K562 (cell line): Measurements from ENCODE around the gene KIFAP3. TPM values are rescaled to one million over a fixed set of nuclear protein-coding genes. Genes with fewer than 3 reads are reported as not detected.

Source experiments
- ATAC-seq: fragments of 200-7000 bp; cut with Tn5 transposase; 3 replicates; pipeline ENCODE4 v1.9.1; 2020; ENCODE audit warnings: moderate library complexity
- BruUV-seq: library from RNA; stranded (reverse); fragments of 400-500 nt; replicated peaks from 2 replicates; lab custom pipeline; 2021; lab: Mats Ljungman, UMichigan
- CTCF ChIA-PET: fragments of 300-600 bp; formaldehyde crosslinking; extraction: SDS; loops from one replicate; lab custom pipeline; 2021; ENCODE audit warnings: low intra/inter-chr PET ratio; lab: Yijun Ruan, JAX
- POLR2A ChIA-PET: fragments of 300-600, 350-650 bp; sonication (Branson Sonifier 250); formaldehyde crosslinking; extraction: SDS; loops from one replicate; lab custom pipeline; 2021; ENCODE audit warnings: antibody characterized with exemption, inconsistent platforms; lab: Yijun Ruan, JAX
- DNase-seq, 4 experiments: peaks; one replicate each; pipeline versions ENCODE4 v3.0.0 to v3.0.0-alpha.2; 2011 to 2018; ENCODE audit warnings: low spot score in 3 of 4, mixed read lengths in 3 of 4; ENCODE audit errors: extremely low read depth in 1 of 4
- FAIRE-seq: peaks from 2 replicates; lab custom pipeline; 2011; peaks lifted over from hg19 to GRCh38; lab: Jason Lieb, UNC
- H2AFZ ChIP-seq: 2 replicates; pipeline ENCODE4 v1.6.0; 2011; ENCODE audit warnings: low read depth, low read length, control low read depth, inconsistent platforms
- H3K27ac ChIP-seq: fragments of 200-600 bp; 3 replicates; pipeline ENCODE4 v1.8.0; 2011; ENCODE audit warnings: low read depth, mild to moderate bottlenecking, control low read depth, inconsistent platforms, low read length, moderate library complexity, mixed read lengths; ENCODE audit errors: extremely low read depth
- H3K27me3 ChIP-seq, 2 experiments: fragments of 300-600 bp in 1 of 2; 2 replicates in 1 of 2; 3 replicates in 1 of 2; pipeline versions ENCODE4 v1.6.0 to v1.8.0; 2011; ENCODE audit warnings: inconsistent platforms in 2 of 2, low read length in 2 of 2, mild to moderate bottlenecking in 1 of 2, mixed read lengths in 1 of 2, moderate library complexity in 1 of 2; ENCODE audit not compliant: control insufficient read depth in 2 of 2, insufficient read depth in 2 of 2
- H3K36me3 ChIP-seq: fragments of 300-600 bp; 3 replicates; pipeline ENCODE4 v1.8.0; 2011; ENCODE audit warnings: mild to moderate bottlenecking, low read length, inconsistent platforms; ENCODE audit not compliant: control insufficient read depth, insufficient read depth
- H3K4me1 ChIP-seq, 2 experiments: fragments of 200-600 bp in 1 of 2; replicated peaks in 1 of 2; 2 replicates in 1 of 2; 3 replicates in 1 of 2; pipeline versions ENCODE4 v1.5.1 to v1.8.0; 2011; ENCODE audit warnings: inconsistent platforms in 2 of 2, low read length in 2 of 2, mild to moderate bottlenecking in 1 of 2, mixed read lengths in 1 of 2, moderate library complexity in 1 of 2; ENCODE audit not compliant: control insufficient read depth in 2 of 2, insufficient read depth in 2 of 2
- H3K4me2 ChIP-seq: 2 replicates; pipeline ENCODE4 v1.6.1; 2011; ENCODE audit warnings: low read length, control low read depth, inconsistent platforms, mixed read lengths; ENCODE audit not compliant: insufficient read depth
- H3K4me3 ChIP-seq: fragments of 200-600 bp; sonication (generic), shearing (Covaris generic); 2 replicates; pipeline ENCODE4 v1.5.1; 2016; ENCODE audit warnings: control low read depth, inconsistent platforms
- H3K79me2 ChIP-seq: fragments of 200-600 bp; 3 replicates; pipeline ENCODE4 v1.8.0; 2011; ENCODE audit warnings: low read length, inconsistent platforms; ENCODE audit not compliant: control insufficient read depth, insufficient read depth
- H3K9ac ChIP-seq, 2 experiments: 2 replicates each; pipeline versions ENCODE4 v1.6.0 to v1.6.1; 2011; ENCODE audit warnings: low read depth in 2 of 2, low read length in 2 of 2, control low read depth in 1 of 2, inconsistent platforms in 1 of 2, mild to moderate bottlenecking in 1 of 2, mixed read lengths in 1 of 2; ENCODE audit not compliant: insufficient read depth in 1 of 2
- H3K9me1 ChIP-seq: one replicate; pipeline ENCODE4 v1.6.0; 2011; ENCODE audit warnings: inconsistent platforms, mild to moderate bottlenecking, low read length, moderate library complexity; ENCODE audit not compliant: control insufficient read depth, insufficient read depth
- H3K9me3 ChIP-seq: replicated peaks from 2 replicates; pipeline ENCODE4 v1.5.1; 2011; ENCODE audit warnings: low read depth, low read length, inconsistent platforms; ENCODE audit not compliant: control insufficient read depth, insufficient read depth
- H4K20me1 ChIP-seq: replicated peaks from 2 replicates; pipeline ENCODE4 v1.6.1; 2011; ENCODE audit warnings: low read length, inconsistent platforms, mixed read lengths; ENCODE audit not compliant: control insufficient read depth, insufficient read depth
- ATF7 ChIP-seq: fragments of 450-650 bp; IDR thresholded peaks from 2 replicates; pipeline ENCODE4 v1.7.1; 2014; ENCODE audit warnings: mild to moderate bottlenecking, moderate library complexity
- ESRRA ChIP-seq: fragments of 450-650 bp; IDR thresholded peaks from 2 replicates; pipeline ENCODE4 v1.6.1; 2014; ENCODE audit warnings: low read depth, mild to moderate bottlenecking, moderate library complexity, borderline replicate concordance
- ILK ChIP-seq: fragments of 450-650 bp; IDR thresholded peaks from 2 replicates; pipeline ENCODE4 v1.6.1; 2016; ENCODE audit warnings: missing genetic modification characterization, low read depth, mild to moderate bottlenecking, missing compliant biosample characterization, moderate library complexity, borderline replicate concordance
- POLR2A ChIP-seq: fragments of 450-650 bp; conservative IDR thresholded peaks from 2 replicates; pipeline ENCODE4 v1.6.1; 2016
- RB1 ChIP-seq: fragments of 450-650 bp; IDR thresholded peaks from 2 replicates; pipeline ENCODE4 v1.6.1; 2017; ENCODE audit warnings: low read depth, mild to moderate bottlenecking
- SIN3B ChIP-seq: fragments of 450-650 bp; IDR thresholded peaks from 2 replicates; pipeline ENCODE4 v1.6.1; 2017; ENCODE audit warnings: low read depth, mild to moderate bottlenecking, moderate library complexity
- SRF ChIP-seq, 2 experiments: fragments of 250-450, 450-650 bp in 1 of 2; sonication (Bioruptor Pico) in 1 of 2; sonication (generic) in 1 of 2; formaldehyde crosslinking; IDR thresholded peaks; 2 replicates each; pipeline versions ENCODE4 v1.5.0 to v1.5.1; 2020 to 2022; ENCODE audit warnings: mild to moderate bottlenecking in 1 of 2, missing genetic modification reagents in 1 of 2
- SUPT5H ChIP-seq: fragments of 450-650 bp; IDR thresholded peaks from 2 replicates; pipeline ENCODE4 v1.6.1; 2016
- ZNF133 ChIP-seq: fragments of 250-450 bp; sonication (Bioruptor Pico); IDR thresholded peaks from 2 replicates; pipeline ENCODE4 v1.4.0; 2020; ENCODE audit warnings: mild to moderate bottlenecking
- WGBS: fragments of 100-300 bp; shearing (Covaris generic); methylation state at CpG from one replicate; pipeline ENCODE4 v1.1.6; 2016; ENCODE audit warnings: low coverage, mixed read lengths; ENCODE audit not compliant: insufficient coverage; ENCODE audit errors: missing lambda C conversion rate; 5-methylcytosine and 5-hydroxymethylcytosine counted together
- in situ Hi-C: fragments of 300-500 bp; cut with MboI; formaldehyde crosslinking; loops from 4 replicates; pipeline ENCODE4 v1.15.0; 2018; ENCODE audit warnings: inconsistent platforms, mixed read lengths
- intact Hi-C: fragments of 100-400 bp; cut with micrococcal nuclease; formaldehyde crosslinking; loops from 2 replicates; pipeline ENCODE4 v1.14.2; 2022
- polyA plus RNA-seq, 8 experiments: library from polyadenylated mRNA; depleted of rRNA in 4 of 8; stranded (reverse) in 5 of 8; unstranded in 3 of 8; fragments of >200 nt; fragmentation: Nextera tagmentation in 2 of 8; fragmentation: Illumina TruSeq in 1 of 8; extraction: Ambion mirVana in 2 of 8; extraction: Trizol in 1 of 8; gene quantifications; 2 replicates each; pipeline versions ENCODE4 v1.2.1 to v1.2.3, GENCODE V29; 2011 to 2014; ENCODE audit warnings: inconsistent platforms in 1 of 8, missing spikeins in 1 of 8
- total RNA-seq, 7 experiments: library from RNA; depleted of rRNA in 6 of 7; stranded (reverse); fragments of >200 nt in 6 of 7; fragmentation: Illumina TruSeq in 2 of 7; extraction: Trizol in 2 of 7; gene quantifications; 2 replicates each; pipeline versions ENCODE4 v1.2.1 to v1.2.3, GENCODE V29; 2011 to 2021; ENCODE audit warnings: low replicate concordance in 1 of 7
- TF ChIP-seq, protein P1 (sequence below): sonication (generic); formaldehyde crosslinking; IDR thresholded peaks from 2 replicates; pipeline ENCODE4 v1.8.0; 2022; ENCODE audit warnings: mild to moderate bottlenecking, missing genetic modification reagents, borderline replicate concordance
- TF ChIP-seq, protein P2 (sequence below): sonication (generic); formaldehyde crosslinking; IDR thresholded peaks from 2 replicates; pipeline ENCODE4 v1.8.1; 2022; ENCODE audit warnings: missing genetic modification reagents
- TF ChIP-seq, protein P3 (sequence below): sonication (generic); formaldehyde crosslinking; IDR thresholded peaks from 2 replicates; pipeline ENCODE4 v1.8.0; 2023; ENCODE audit warnings: mild to moderate bottlenecking, missing genetic modification reagents

The KIFAP3 gene
- total and polyA plus RNA-seq, 9 of the 15 experiments (the other 6 are each of a cell fraction or from before 2014, with no cell fraction given): 8.8 to 17.5 (median 11.8) TPM

DNA sequence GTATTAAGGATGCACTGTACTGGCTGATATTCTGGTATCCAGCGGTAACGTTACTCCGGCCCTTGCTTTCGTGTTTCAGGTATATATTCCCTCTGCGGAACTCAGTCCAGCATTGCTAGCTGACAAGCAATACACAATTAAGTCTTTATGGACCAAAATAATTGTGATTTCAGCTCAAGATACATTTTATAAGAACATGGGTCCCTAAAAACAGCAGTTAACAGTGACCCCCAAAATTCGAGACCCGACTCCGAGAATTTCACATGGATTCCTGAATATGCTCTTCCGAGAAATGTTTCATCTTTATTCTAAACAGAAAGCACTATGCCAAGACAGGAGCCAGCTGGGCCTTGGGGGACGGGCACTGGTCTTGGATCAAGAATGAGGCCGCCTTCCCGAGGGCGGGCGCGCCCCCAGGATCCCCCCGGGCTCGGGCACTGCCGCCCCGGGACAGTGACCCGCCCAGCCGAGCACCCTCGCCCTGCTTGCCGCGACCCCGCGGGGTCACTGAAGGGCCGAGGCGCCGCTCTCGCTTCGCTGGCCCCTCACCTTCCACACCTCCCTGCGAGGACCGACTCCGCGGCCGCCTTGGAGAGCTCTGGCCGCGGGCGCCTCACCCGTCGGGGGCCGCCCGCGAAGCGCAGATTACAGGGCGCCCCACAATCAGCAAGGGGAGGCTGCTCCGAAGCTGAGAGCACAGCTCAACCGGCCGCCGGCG, 181.4 kb downstream of the KIFAP3 start:
- DNase-seq: peak in 1 of 4 experiments; percentile 40
- H3K9me1 ChIP-seq: no peaks in the 10 kb centered on the region
- WGBS: 1% methylated on average over 47 of the region's 51 CpGs
- H3K27ac ChIP-seq: peak overlapping the region; percentile 98
- BruUV-seq: no TSS peak
- H3K27me3 ChIP-seq: no peaks in the 10 kb centered on the region
- H4K20me1 ChIP-seq: no peaks in the 10 kb centered on the region
- peaks cover 40% of the 10 kb centered on the region for H3K79me2 ChIP-seq
- no peak for FAIRE-seq
- peak overlapping the region; percentile 86 for H2AFZ ChIP-seq
- peaks cover 3 to 27% of the 10 kb centered on the region in 2 experiments for H3K4me1 ChIP-seq
- H3K4me2 ChIP-seq: peak overlapping the region; percentile 88
- no peaks in the 10 kb centered on the region for H3K9me3 ChIP-seq
- H3K4me3 ChIP-seq: peak overlapping the region; percentile 69
- POLR2A ChIA-PET: interaction anchor here (0.6 to 2.3 kb wide), 10 partner anchors 9 to 639 kb away, joined by 3 to 12 read pairs (median 4); partner anchors contain the start of gene GORAB
- peaks cover 8% of the 10 kb centered on the region; the same call in 2 of the 3 replicates for H3K36me3 ChIP-seq
- CTCF ChIA-PET: no interaction called here
- ATAC-seq: peak; percentile 9
- in situ Hi-C loops (no loop called here), intact Hi-C loops (loop anchor here (1.0 to 5.0 kb wide), 4 partner anchors 98 to 639 kb away; partner anchors contain the start of genes GORAB, KIFAP3 and SLC19A2)
- peak overlapping the region; percentile 94 for H3K9ac ChIP-seq
- TF ChIP-seq RB1: peak; percentile 57; the same call in 1 of the 2 replicates
- TF ChIP-seq, protein P1, sequence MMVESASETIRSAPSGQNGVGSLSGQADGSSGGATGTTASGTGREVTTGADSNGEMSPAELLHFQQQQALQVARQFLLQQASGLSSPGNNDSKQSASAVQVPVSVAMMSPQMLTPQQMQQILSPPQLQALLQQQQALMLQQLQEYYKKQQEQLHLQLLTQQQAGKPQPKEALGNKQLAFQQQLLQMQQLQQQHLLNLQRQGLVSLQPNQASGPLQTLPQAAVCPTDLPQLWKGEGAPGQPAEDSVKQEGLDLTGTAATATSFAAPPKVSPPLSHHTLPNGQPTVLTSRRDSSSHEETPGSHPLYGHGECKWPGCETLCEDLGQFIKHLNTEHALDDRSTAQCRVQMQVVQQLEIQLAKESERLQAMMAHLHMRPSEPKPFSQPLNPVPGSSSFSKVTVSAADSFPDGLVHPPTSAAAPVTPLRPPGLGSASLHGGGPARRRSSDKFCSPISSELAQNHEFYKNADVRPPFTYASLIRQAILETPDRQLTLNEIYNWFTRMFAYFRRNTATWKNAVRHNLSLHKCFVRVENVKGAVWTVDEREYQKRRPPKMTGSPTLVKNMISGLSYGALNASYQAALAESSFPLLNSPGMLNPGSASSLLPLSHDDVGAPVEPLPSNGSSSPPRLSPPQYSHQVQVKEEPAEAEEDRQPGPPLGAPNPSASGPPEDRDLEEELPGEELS (CRISPR knock-in tag): peak; percentile 80; the same call in 1 of the 2 replicates
- no peak for TF ChIP-seq ATF7
- TF ChIP-seq POLR2A: peak; percentile 73
- TF ChIP-seq ESRRA: 0 out of 2 replicates have a peak, but pooled peaks have one; percentile 13
- no peak for TF ChIP-seq ZNF133 (CRISPR knock-in tag)
- TF ChIP-seq, protein P2, sequence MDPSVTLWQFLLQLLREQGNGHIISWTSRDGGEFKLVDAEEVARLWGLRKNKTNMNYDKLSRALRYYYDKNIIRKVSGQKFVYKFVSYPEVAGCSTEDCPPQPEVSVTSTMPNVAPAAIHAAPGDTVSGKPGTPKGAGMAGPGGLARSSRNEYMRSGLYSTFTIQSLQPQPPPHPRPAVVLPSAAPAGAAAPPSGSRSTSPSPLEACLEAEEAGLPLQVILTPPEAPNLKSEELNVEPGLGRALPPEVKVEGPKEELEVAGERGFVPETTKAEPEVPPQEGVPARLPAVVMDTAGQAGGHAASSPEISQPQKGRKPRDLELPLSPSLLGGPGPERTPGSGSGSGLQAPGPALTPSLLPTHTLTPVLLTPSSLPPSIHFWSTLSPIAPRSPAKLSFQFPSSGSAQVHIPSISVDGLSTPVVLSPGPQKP (CRISPR knock-in tag): no peak
- TF ChIP-seq, protein P3, sequence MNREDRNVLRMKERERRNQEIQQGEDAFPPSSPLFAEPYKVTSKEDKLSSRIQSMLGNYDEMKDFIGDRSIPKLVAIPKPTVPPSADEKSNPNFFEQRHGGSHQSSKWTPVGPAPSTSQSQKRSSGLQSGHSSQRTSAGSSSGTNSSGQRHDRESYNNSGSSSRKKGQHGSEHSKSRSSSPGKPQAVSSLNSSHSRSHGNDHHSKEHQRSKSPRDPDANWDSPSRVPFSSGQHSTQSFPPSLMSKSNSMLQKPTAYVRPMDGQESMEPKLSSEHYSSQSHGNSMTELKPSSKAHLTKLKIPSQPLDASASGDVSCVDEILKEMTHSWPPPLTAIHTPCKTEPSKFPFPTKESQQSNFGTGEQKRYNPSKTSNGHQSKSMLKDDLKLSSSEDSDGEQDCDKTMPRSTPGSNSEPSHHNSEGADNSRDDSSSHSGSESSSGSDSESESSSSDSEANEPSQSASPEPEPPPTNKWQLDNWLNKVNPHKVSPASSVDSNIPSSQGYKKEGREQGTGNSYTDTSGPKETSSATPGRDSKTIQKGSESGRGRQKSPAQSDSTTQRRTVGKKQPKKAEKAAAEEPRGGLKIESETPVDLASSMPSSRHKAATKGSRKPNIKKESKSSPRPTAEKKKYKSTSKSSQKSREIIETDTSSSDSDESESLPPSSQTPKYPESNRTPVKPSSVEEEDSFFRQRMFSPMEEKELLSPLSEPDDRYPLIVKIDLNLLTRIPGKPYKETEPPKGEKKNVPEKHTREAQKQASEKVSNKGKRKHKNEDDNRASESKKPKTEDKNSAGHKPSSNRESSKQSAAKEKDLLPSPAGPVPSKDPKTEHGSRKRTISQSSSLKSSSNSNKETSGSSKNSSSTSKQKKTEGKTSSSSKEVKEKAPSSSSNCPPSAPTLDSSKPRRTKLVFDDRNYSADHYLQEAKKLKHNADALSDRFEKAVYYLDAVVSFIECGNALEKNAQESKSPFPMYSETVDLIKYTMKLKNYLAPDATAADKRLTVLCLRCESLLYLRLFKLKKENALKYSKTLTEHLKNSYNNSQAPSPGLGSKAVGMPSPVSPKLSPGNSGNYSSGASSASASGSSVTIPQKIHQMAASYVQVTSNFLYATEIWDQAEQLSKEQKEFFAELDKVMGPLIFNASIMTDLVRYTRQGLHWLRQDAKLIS (CRISPR knock-in tag): 0 out of 2 replicates have a peak, but pooled peaks have one; percentile 14
- 0 out of 2 replicates have a peak, but pooled peaks have one; percentile 73 for TF ChIP-seq SUPT5H
- 0 out of 4 replicates have a peak, but pooled peaks of 1 of the 2 experiments have one; percentile 24 for TF ChIP-seq SRF (CRISPR knock-in tag; IDR thresholded peaks at IDR 0.05)
- TF ChIP-seq SIN3B: 0 out of 2 replicates have a peak, but pooled peaks have one; percentile 33
- TF ChIP-seq ILK (tag): no peak
